Suprapubic skin (tissue), 4 donors: ENCODE measurements around the gene SLC16A8. TPM values are rescaled to one million over a fixed set of nuclear protein-coding genes. Genes with fewer than 3 reads are reported as not detected.

Experiments
- DNase-seq, 2 donors: peaks; one replicate each; pipeline ENCODE4 v3.0.0-alpha.2; 2019; ENCODE audit warnings: low spot score in 2 of 2
- H3K27ac ChIP-seq: fragments of 200-600 bp; sonication (generic); one replicate; pipeline ENCODE4 v1.5.1; 2019
- H3K27me3 ChIP-seq: fragments of 200-600 bp; sonication (generic); one replicate; pipeline ENCODE4 v1.5.1; 2019
- H3K36me3 ChIP-seq: fragments of 200-600 bp; sonication (generic); one replicate; pipeline ENCODE4 v1.5.1; 2019
- H3K4me1 ChIP-seq: fragments of 200-600 bp; sonication (generic); one replicate; pipeline ENCODE4 v1.5.1; 2019
- H3K4me3 ChIP-seq: fragments of 200-600 bp; sonication (generic); one replicate; pipeline ENCODE4 v1.5.1; 2019; ENCODE audit warnings: mild to moderate bottlenecking
- H3K9me3 ChIP-seq: fragments of 200-600 bp; sonication (generic); one replicate; pipeline ENCODE4 v1.5.1; 2019
- CTCF ChIP-seq, 2 donors: fragments of 200-600 bp in 1 of 2; fragments of 450-650 bp in 1 of 2; sonication (generic) in 1 of 2; IDR thresholded peaks; one replicate each; pipeline ENCODE4 v1.5.1; 2016 to 2019; ENCODE audit warnings: antibody characterized with exemption in 2 of 2, mild to moderate bottlenecking in 1 of 2, moderate library complexity in 1 of 2
- EP300 ChIP-seq: sonication (generic); formaldehyde crosslinking; IDR thresholded peaks from one replicate; pipeline ENCODE4 v1.6.1; 2017; ENCODE audit warnings: antibody characterized with exemption
- POLR2A ChIP-seq, 2 donors: fragments of 450-650 bp; IDR thresholded peaks; one replicate each; pipeline ENCODE4 v1.6.1; 2017; ENCODE audit warnings: antibody characterized with exemption in 2 of 2, mild to moderate bottlenecking in 2 of 2, moderate library complexity in 2 of 2
- POLR2AphosphoS5 ChIP-seq, 3 donors: sonication (generic); formaldehyde crosslinking; IDR thresholded peaks; one replicate each; pipeline ENCODE4 v1.6.1; 2017; ENCODE audit warnings: antibody characterized with exemption in 3 of 3
- WGBS: methylation state at CpG from one replicate; pipeline ENCODE4 v1.1.5; 2018; 5-methylcytosine and 5-hydroxymethylcytosine counted together
- total RNA-seq, 4 donors: library from RNA; depleted of rRNA; stranded (reverse); fragments of >200 nt; gene quantifications; one replicate each; pipeline ENCODE4 v1.1.0, GENCODE V29; 2016

The SLC16A8 gene
- total RNA-seq, 4 donors from 2014 or later = not detected

GRCh38 chr22:38034884-38035529, 49.0 kb downstream of the SLC16A8 start:
- Histone ChIP-seq H3K4me1 (peaks cover 38% of the 10 kb centered on the region), H3K9me3 (no peaks in the 10 kb centered on the region), H3K4me3 (no peak overlapping the region), H3K36me3 (no peaks in the 10 kb centered on the region), H3K27me3 (no peaks in the 10 kb centered on the region), H3K27ac (peak overlapping the region; percentile 55)
- no peak for TF ChIP-seq CTCF (IDR thresholded peaks at IDR 0.05)
- no peak for TF ChIP-seq EP300
- no peak for TF ChIP-seq POLR2AphosphoS5 (IDR thresholded peaks at IDR 0.05)
- no peak for TF ChIP-seq POLR2A (IDR thresholded peaks at IDR 0.05)
- 79% methylated on average over 10 of the region's 11 CpGs for WGBS
- no peak for DNase-seq

- WGBS = 51% methylated on average over 11 of the region's 15 CpGs
Measured at GRCh38 chr22:38034278-38034882, 49.6 kb downstream of the SLC16A8 start.

GRCh38 chr22:38033522-38034277, 50.3 kb downstream of the SLC16A8 start:
- Histone ChIP-seq H3K36me3 (no peaks in the 10 kb centered on the region), H3K4me3 (no peak overlapping the region), H3K9me3 (no peaks in the 10 kb centered on the region), H3K27me3 (no peaks in the 10 kb centered on the region), H3K4me1 (peaks cover 26% of the 10 kb centered on the region), H3K27ac (peak overlapping the region; percentile 55)
- 84% methylated on average over 12 of the region's 27 CpGs for WGBS
- no peak for DNase-seq
- TF ChIP-seq POLR2AphosphoS5 (IDR thresholded peaks at IDR 0.05) = no peak
- TF ChIP-seq EP300 = no peak
- TF ChIP-seq CTCF (IDR thresholded peaks at IDR 0.05) = no peak
- no peak for TF ChIP-seq POLR2A (IDR thresholded peaks at IDR 0.05)

More at GRCh38 chr22:38034278-38034882, 49.6 kb downstream of the SLC16A8 start:
- H3K4me3 ChIP-seq = no peak overlapping the region
- no peak for DNase-seq
- no peak for TF ChIP-seq POLR2AphosphoS5 (IDR thresholded peaks at IDR 0.05)
- TF ChIP-seq POLR2A (IDR thresholded peaks at IDR 0.05) = no peak
- TF ChIP-seq EP300 = no peak
- TF ChIP-seq CTCF (IDR thresholded peaks at IDR 0.05) = no peak
- H3K9me3 ChIP-seq = no peaks in the 10 kb centered on the region
- no peaks in the 10 kb centered on the region for H3K27me3 ChIP-seq
- H3K27ac ChIP-seq = peak overlapping the region; percentile 55
- no peaks in the 10 kb centered on the region for H3K36me3 ChIP-seq
- H3K4me1 ChIP-seq = peaks cover 33% of the 10 kb centered on the region

GRCh38 chr22:38032681-38033521, 51.1 kb downstream of the SLC16A8 start:
- Histone ChIP-seq H3K27me3 (no peaks in the 10 kb centered on the region), H3K36me3 (no peaks in the 10 kb centered on the region), H3K4me1 (peaks cover 25% of the 10 kb centered on the region), H3K27ac (peak overlapping the region; percentile 55), H3K9me3 (no peaks in the 10 kb centered on the region), H3K4me3 (no peak overlapping the region)
- DNase-seq = no peak
- 80% methylated on average over 18 of the region's 19 CpGs for WGBS
- TF ChIP-seq CTCF (IDR thresholded peaks at IDR 0.05) (no peak), POLR2AphosphoS5 (IDR thresholded peaks at IDR 0.05) (no peak), EP300 (no peak), POLR2A (IDR thresholded peaks at IDR 0.05) (no peak)
